ENCODE measurements around the gene C10orf90.

C10orf90 gene

GRCh38 chr10:126621846-126622245 lies 48.6 kb downstream of the C10orf90 start:
- Mint-ChIP-seq H3K9me3 (no peaks in the 10 kb centered on the region), H3K4me3 (no peak overlapping the region), H3K27me3 (no peaks in the 10 kb centered on the region), H3K36me3 (no peaks in the 10 kb centered on the region), H3K27ac (no peak overlapping the region), H3K4me1 (no peaks in the 10 kb centered on the region)
- ATAC-seq = no peak

GRCh38 chr10:126618466-126618865 lies 52.0 kb downstream of the C10orf90 start:
- Mint-ChIP-seq H3K27ac (no peak overlapping the region), H3K36me3 (no peaks in the 10 kb centered on the region), H3K4me3 (no peak overlapping the region), H3K27me3 (no peaks in the 10 kb centered on the region), H3K9me3 (no peaks in the 10 kb centered on the region), H3K4me1 (no peaks in the 10 kb centered on the region)
- ATAC-seq = no peak

- H3K9me3 Mint-ChIP-seq = no peaks in the 10 kb centered on the region
- no peak overlapping the region for H3K27ac Mint-ChIP-seq
- no peaks in the 10 kb centered on the region for H3K36me3 Mint-ChIP-seq
- no peaks in the 10 kb centered on the region for H3K4me1 Mint-ChIP-seq
- no peaks in the 10 kb centered on the region for H3K27me3 Mint-ChIP-seq
- ATAC-seq = no peak
- H3K4me3 Mint-ChIP-seq = no peak overlapping the region
These were observed 52.8 kb downstream of the C10orf90 start for GRCh38 chr10:126617733-126618132.

GRCh38 chr10:126617208-126617607 lies 53.3 kb downstream of the C10orf90 start:
- Mint-ChIP-seq H3K27ac (no peak overlapping the region), H3K27me3 (no peaks in the 10 kb centered on the region), H3K9me3 (no peaks in the 10 kb centered on the region), H3K36me3 (no peaks in the 10 kb centered on the region), H3K4me1 (no peaks in the 10 kb centered on the region), H3K4me3 (no peak overlapping the region)
- no peak for ATAC-seq

- no peak for ATAC-seq
- H3K27ac Mint-ChIP-seq = no peak overlapping the region
- H3K36me3 Mint-ChIP-seq = no peaks in the 10 kb centered on the region
- H3K4me3 Mint-ChIP-seq = no peak overlapping the region
- H3K27me3 Mint-ChIP-seq = no peaks in the 10 kb centered on the region
- no peaks in the 10 kb centered on the region for H3K9me3 Mint-ChIP-seq
- no peaks in the 10 kb centered on the region for H3K4me1 Mint-ChIP-seq
These were observed 53.8 kb downstream of the C10orf90 start for GRCh38 chr10:126616737-126617136.

- ATAC-seq = no peak
- Mint-ChIP-seq H3K4me1 (no peaks in the 10 kb centered on the region), H3K27ac (no peak overlapping the region), H3K36me3 (no peaks in the 10 kb centered on the region), H3K9me3 (no peaks in the 10 kb centered on the region), H3K4me3 (no peak overlapping the region), H3K27me3 (no peaks in the 10 kb centered on the region)
These were observed 59.2 kb downstream of the C10orf90 start for GRCh38 chr10:126611303-126611702.

GRCh38 chr10:126609566-126609965 lies 60.9 kb downstream of the C10orf90 start:
- H3K36me3 Mint-ChIP-seq = no peaks in the 10 kb centered on the region
- peak; percentile 31 for ATAC-seq
- no peak overlapping the region for H3K27ac Mint-ChIP-seq
- no peak overlapping the region for H3K4me3 Mint-ChIP-seq
- H3K4me1 Mint-ChIP-seq = no peaks in the 10 kb centered on the region
- no peaks in the 10 kb centered on the region for H3K27me3 Mint-ChIP-seq
- no peaks in the 10 kb centered on the region for H3K9me3 Mint-ChIP-seq

GRCh38 chr10:126599949-126600682 lies 70.4 kb downstream of the C10orf90 start:
- Mint-ChIP-seq H3K27ac (no peak overlapping the region), H3K36me3 (no peaks in the 10 kb centered on the region), H3K4me1 (no peaks in the 10 kb centered on the region), H3K9me3 (peaks cover 3% of the 10 kb centered on the region), H3K4me3 (no peak overlapping the region), H3K27me3 (no peaks in the 10 kb centered on the region)
- no peak for ATAC-seq

- ATAC-seq = no peak
- Mint-ChIP-seq H3K4me1 (no peaks in the 10 kb centered on the region), H3K9me3 (peaks cover 3% of the 10 kb centered on the region), H3K27me3 (no peaks in the 10 kb centered on the region), H3K36me3 (no peaks in the 10 kb centered on the region), H3K4me3 (no peak overlapping the region), H3K27ac (no peak overlapping the region)
These were observed 72.5 kb downstream of the C10orf90 start for GRCh38 chr10:126598009-126598408.

GRCh38 chr10:126597211-126597610 lies 73.3 kb downstream of the C10orf90 start:
- H3K36me3 Mint-ChIP-seq = no peaks in the 10 kb centered on the region
- no peaks in the 10 kb centered on the region for H3K27me3 Mint-ChIP-seq
- ATAC-seq = no peak
- H3K9me3 Mint-ChIP-seq = no peaks in the 10 kb centered on the region
- H3K4me1 Mint-ChIP-seq = no peaks in the 10 kb centered on the region
- H3K4me3 Mint-ChIP-seq = no peak overlapping the region
- no peak overlapping the region for H3K27ac Mint-ChIP-seq

- Mint-ChIP-seq H3K27ac (no peak overlapping the region), H3K27me3 (no peaks in the 10 kb centered on the region), H3K36me3 (no peaks in the 10 kb centered on the region), H3K9me3 (no peaks in the 10 kb centered on the region), H3K4me1 (no peaks in the 10 kb centered on the region), H3K4me3 (no peak overlapping the region)
- no peak for ATAC-seq
These were observed 73.9 kb downstream of the C10orf90 start for GRCh38 chr10:126596472-126597016.

GRCh38 chr10:126595160-126595559 lies 75.3 kb downstream of the C10orf90 start:
- Mint-ChIP-seq H3K36me3 (no peaks in the 10 kb centered on the region), H3K27me3 (no peaks in the 10 kb centered on the region), H3K27ac (no peak overlapping the region), H3K4me3 (no peak overlapping the region), H3K4me1 (no peaks in the 10 kb centered on the region), H3K9me3 (no peaks in the 10 kb centered on the region)
- no peak for ATAC-seq

- no peaks in the 10 kb centered on the region for H3K27me3 Mint-ChIP-seq
- H3K27ac Mint-ChIP-seq = no peak overlapping the region
- no peak overlapping the region for H3K4me3 Mint-ChIP-seq
- no peaks in the 10 kb centered on the region for H3K9me3 Mint-ChIP-seq
- H3K4me1 Mint-ChIP-seq = no peaks in the 10 kb centered on the region
- ATAC-seq = no peak
- no peaks in the 10 kb centered on the region for H3K36me3 Mint-ChIP-seq
These were observed 76.4 kb downstream of the C10orf90 start for GRCh38 chr10:126593968-126594701.

- Mint-ChIP-seq H3K4me3 (no peak overlapping the region), H3K36me3 (no peaks in the 10 kb centered on the region), H3K27ac (no peak overlapping the region), H3K27me3 (no peaks in the 10 kb centered on the region), H3K4me1 (no peaks in the 10 kb centered on the region), H3K9me3 (no peaks in the 10 kb centered on the region)
- ATAC-seq = no peak
These were observed 77.6 kb downstream of the C10orf90 start for GRCh38 chr10:126592901-126593300.

- Mint-ChIP-seq H3K36me3 (no peaks in the 10 kb centered on the region), H3K9me3 (peaks cover 3% of the 10 kb centered on the region), H3K27ac (no peak overlapping the region), H3K27me3 (peaks cover 9% of the 10 kb centered on the region), H3K4me1 (no peaks in the 10 kb centered on the region), H3K4me3 (no peak overlapping the region)
- no peak for ATAC-seq
These were observed 82.5 kb downstream of the C10orf90 start for GRCh38 chr10:126588024-126588423.

- no peak for ATAC-seq
- Mint-ChIP-seq H3K9me3 (peaks cover 3% of the 10 kb centered on the region), H3K27me3 (peaks cover 9% of the 10 kb centered on the region), H3K36me3 (no peaks in the 10 kb centered on the region), H3K27ac (no peak overlapping the region), H3K4me1 (no peaks in the 10 kb centered on the region), H3K4me3 (no peak overlapping the region)
These were observed 83.6 kb downstream of the C10orf90 start for GRCh38 chr10:126586878-126587277.
